ENCODE measurements around the gene MYO16.

The MYO16 gene

DNA sequence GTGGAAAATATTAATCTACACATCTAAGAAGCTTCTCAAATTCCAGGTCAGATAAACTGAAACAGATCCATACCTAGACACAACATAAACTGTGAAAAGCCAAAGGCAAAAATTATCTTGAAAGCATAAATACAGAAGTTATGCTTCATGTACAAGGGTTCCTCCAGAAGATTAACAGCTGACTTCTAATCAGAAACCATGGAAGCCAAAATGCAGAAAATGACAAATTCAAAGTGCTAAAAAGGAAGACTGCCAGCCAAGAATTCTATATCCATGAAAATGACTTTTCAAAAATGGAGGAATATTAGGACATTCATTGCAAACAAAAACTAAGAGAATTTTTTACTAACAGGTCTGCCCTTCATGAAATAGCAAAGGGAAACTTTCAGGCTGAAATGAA is 72.8 kb downstream of the MYO16 start:
- no peak for TF ChIP-seq CTCF (IDR thresholded peaks at IDR 0.05; ENCODE audit: low read depth, low read length)
- H3K9me3 ChIP-seq: no peaks in the 10 kb centered on the region
- H3K36me3 ChIP-seq: no peaks in the 10 kb centered on the region
- H3K4me1 ChIP-seq: no peaks in the 10 kb centered on the region
- DNase-seq: no peak
- no peak overlapping the region for H3K4me3 ChIP-seq (ENCODE audit: low read depth, low read length)
- peaks cover 16% of the 10 kb centered on the region for H3K27me3 ChIP-seq

DNA sequence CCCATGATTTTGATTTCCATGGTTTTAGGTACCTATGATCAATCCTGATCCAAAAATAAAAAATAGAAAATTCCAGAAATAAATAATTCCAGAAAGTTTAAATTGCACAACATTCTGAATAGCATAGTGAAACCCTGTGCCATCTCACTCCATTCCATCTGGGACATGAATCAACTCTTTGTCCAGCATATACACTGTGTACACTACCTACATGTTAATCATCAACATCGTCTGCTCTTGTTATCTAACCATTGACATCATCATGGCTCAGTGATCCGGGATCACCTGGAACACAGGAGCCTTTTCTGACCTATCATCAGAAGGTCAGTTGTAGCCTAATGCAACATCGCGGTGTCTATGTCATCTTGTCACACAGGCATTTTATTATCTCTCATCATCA is 75.6 kb downstream of the MYO16 start:
- Histone ChIP-seq H3K4me1 (no peaks in the 10 kb centered on the region), H3K36me3 (no peaks in the 10 kb centered on the region), H3K27me3 (peaks cover 25% of the 10 kb centered on the region), H3K4me3 (ENCODE audit: low read depth, low read length) (no peak overlapping the region), H3K9me3 (no peaks in the 10 kb centered on the region)
- no peak for TF ChIP-seq CTCF (IDR thresholded peaks at IDR 0.05; ENCODE audit: low read depth, low read length)
- DNase-seq: no peak

GRCh38 chr13:108707584-108707983 is 78.2 kb downstream of the MYO16 start:
- H3K4me3 ChIP-seq (ENCODE audit: low read depth, low read length): no peak overlapping the region
- H3K9me3 ChIP-seq: no peaks in the 10 kb centered on the region
- peaks cover 46% of the 10 kb centered on the region for H3K27me3 ChIP-seq
- H3K36me3 ChIP-seq: no peaks in the 10 kb centered on the region
- H3K4me1 ChIP-seq: no peaks in the 10 kb centered on the region
- TF ChIP-seq CTCF (IDR thresholded peaks at IDR 0.05; ENCODE audit: low read depth, low read length): no peak
- no peak for DNase-seq

GRCh38 chr13:108708921-108709320 is 79.5 kb downstream of the MYO16 start:
- no peak for TF ChIP-seq CTCF (IDR thresholded peaks at IDR 0.05; ENCODE audit: low read depth, low read length)
- no peak overlapping the region for H3K4me3 ChIP-seq (ENCODE audit: low read depth, low read length)

GRCh38 chr13:108711386-108711785 is 82.0 kb downstream of the MYO16 start:
- no peaks in the 10 kb centered on the region for H3K36me3 ChIP-seq
- peaks cover 78% of the 10 kb centered on the region for H3K27me3 ChIP-seq
- DNase-seq: no peak
- TF ChIP-seq CTCF (IDR thresholded peaks at IDR 0.05; ENCODE audit: low read depth, low read length): no peak
- H3K4me3 ChIP-seq (ENCODE audit: low read depth, low read length): no peak overlapping the region
- H3K9me3 ChIP-seq: no peaks in the 10 kb centered on the region
- H3K4me1 ChIP-seq: no peaks in the 10 kb centered on the region

More at GRCh38 chr13:108708921-108709320, 79.5 kb downstream of the MYO16 start:
- no peaks in the 10 kb centered on the region for H3K36me3 ChIP-seq
- no peaks in the 10 kb centered on the region for H3K4me1 ChIP-seq
- H3K27me3 ChIP-seq: peaks cover 56% of the 10 kb centered on the region
- no peak for DNase-seq
- H3K9me3 ChIP-seq: no peaks in the 10 kb centered on the region

GRCh38 chr13:108725471-108725870 is 96.1 kb downstream of the MYO16 start:
- Histone ChIP-seq H3K4me3 (ENCODE audit: low read depth, low read length) (no peak overlapping the region), H3K4me1 (no peaks in the 10 kb centered on the region), H3K9me3 (no peaks in the 10 kb centered on the region), H3K36me3 (no peaks in the 10 kb centered on the region), H3K27me3 (peaks cover 23% of the 10 kb centered on the region)
- no peak for TF ChIP-seq CTCF (IDR thresholded peaks at IDR 0.05; ENCODE audit: low read depth, low read length)
- no peak for DNase-seq

All from BE2C (cell line).